SH-SY5Y (cell line): ENCODE data around the gene F11.

Source experiments
- GATA2 ChIP-seq: IDR thresholded peaks from 2 replicates; pipeline ENCODE4 v1.6.1; 2011; ENCODE audit warnings: mild to moderate bottlenecking, low read depth, low read length
- GATA3 ChIP-seq: IDR thresholded peaks from 2 replicates; pipeline ENCODE4 v1.6.1; 2011; ENCODE audit warnings: low read depth, mild to moderate bottlenecking, low read length, moderate library complexity

DNA sequence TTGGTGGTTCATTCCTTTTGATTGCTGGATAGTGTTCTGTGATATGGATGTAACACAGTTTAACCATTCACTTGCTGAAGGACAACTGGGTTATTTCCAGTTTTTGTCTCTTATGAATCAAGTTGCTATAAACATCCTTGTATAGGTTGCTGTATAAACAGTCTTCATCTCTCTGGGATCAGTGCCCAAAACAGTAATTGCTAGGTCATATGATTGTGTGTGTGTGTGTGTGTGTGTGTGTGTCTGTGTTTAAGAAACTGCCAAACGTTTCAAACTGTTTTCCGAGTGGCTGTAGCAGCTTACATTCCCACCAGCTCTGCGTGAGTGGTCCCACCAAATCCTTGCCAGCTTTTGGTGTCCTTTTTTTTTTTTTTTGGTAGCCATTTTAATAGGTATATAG is 60.4 kb downstream of the F11 start:
- no peak for TF ChIP-seq GATA2
- TF ChIP-seq GATA3 = no peak
